HG03469 (cell line): ENCODE results near the gene COL4A2.
"Not testable (repeated sequence)": the region's sequence is repeated elsewhere in the genome, so short reads cannot be mapped to it uniquely, and the experiment has no call there.

ENCODE experiments used
- ATAC-seq: cut with Tn5 transposase; IDR thresholded peaks from one replicate; pipeline ENCODE4 v1.9.1; 2021; ENCODE audit warnings: mild to moderate bottlenecking, moderate library complexity, moderate number of reproducible peaks; ENCODE audit not compliant: unreplicated experiment

The COL4A2 gene

GRCh38 chr13:110305949-110306339 is 1.1 kb upstream of the COL4A2 start:
- no peak for ATAC-seq

DNA sequence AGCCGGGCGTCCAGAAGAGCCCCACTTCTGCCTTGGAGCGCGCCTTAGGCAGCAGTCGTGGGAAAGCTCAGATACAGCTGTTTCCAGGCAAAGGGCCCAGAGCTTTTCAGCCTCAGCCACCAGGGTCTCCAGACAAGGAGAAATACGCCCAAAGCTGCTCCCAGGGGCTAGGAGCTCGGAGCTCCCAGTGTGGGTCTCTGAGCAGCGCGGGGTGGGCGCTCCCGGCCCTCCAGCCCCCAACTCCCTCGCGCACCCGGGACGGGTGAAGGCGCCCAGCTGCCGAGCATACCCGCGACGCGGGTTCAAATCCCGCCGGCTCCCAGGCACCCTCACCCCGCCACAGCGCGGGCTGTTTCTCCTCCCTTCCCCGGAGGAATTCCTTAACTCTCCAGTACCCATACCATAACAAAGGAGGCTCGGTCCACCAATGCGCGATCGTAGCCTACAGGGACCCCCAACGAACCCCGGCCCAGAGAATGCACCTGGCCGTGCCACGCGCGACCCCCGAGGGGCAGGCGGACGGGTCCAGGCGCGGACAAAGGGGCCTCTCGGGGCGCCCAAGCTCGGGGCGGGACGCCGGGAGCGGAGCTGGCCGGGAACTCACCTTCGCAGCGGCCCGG is 634 bp upstream of the COL4A2 start:
- no peak for ATAC-seq

- no peak for ATAC-seq
Measured at GRCh38 chr13:110307767-110308655, 927 bp downstream of the COL4A2 start.

DNA sequence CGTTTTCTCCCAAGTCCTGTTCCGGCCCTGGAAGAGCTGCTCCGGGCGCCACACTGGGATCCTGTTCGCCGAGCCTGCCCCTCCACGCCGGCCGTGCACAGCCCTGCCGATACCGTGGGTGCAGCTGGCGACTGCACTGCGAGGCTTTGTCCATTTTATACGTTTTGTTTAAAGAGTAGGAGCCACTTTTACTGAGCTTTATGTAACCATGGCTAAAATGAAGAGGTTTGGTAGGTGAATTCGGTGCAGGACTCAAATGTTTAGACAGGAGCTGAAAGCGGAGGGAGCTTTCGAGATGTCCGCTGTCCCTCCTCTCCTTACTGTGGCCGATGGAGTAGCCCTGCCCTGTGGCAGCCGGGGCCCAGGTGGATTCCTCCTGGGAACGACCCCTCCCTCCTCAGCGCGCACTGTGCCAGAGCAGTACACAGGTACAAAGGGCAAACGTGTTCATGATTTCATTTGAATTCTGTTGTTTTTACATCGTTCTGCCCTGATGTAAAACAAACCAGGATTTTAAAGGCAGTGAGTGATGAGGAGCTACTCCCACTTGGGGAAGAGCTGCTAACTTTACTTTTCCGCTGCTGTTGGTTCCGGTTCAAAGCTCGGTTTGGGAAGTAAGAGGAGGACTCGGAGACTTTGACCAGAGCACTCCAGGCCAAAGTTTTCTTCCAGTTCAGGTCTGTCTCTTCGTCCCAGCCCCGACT is 1.7 kb downstream of the COL4A2 start:
- ATAC-seq: no peak

- ATAC-seq: no peak
Measured at GRCh38 chr13:110309661-110310524, 2.8 kb downstream of the COL4A2 start.

DNA sequence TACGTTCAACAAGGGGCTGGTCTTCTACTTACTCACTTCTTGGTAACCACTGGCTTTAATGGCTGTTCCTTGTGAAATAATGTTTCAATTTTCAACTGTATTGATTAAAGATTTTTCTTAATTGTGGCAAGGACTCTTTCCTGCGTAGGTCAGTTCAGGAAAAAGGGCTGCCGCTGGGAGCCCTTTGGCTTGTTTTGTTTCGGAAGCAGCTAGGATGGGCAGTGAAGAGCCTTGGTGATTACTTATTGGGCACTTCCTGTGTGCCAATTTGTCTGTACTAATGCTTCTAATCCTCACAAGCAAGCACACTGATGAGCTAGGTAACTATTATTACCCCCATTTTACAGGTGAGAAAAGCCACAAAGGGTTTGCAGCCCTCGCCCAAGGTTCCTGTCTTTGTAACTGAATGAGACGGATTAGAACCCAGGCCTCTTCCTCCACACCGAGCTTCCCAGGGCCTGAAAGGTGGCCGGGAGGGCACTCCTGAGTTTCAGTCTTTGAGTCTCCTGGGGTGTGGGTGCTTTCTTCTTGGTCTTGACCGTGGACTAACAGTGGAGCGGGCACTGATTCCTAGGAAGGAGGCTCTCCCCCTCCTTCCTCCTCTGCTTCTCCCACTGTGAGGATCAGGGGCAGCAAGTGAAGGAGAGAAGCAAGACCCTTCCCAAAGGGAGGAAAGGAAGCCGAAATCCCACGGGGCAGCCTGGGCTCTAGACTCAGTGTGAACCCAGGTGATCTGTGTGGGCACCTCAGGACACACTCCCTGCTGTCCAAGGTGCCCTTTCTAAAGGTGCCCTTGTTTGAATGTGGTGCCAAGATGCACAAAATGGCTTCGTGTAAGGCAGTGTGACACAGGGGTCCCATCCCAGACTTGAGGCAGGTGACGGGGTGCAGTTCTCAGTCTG is 3.7 kb downstream of the COL4A2 start:
- ATAC-seq: no peak

GRCh38 chr13:110311443-110312338 is 4.6 kb downstream of the COL4A2 start:
- no peak for ATAC-seq

DNA sequence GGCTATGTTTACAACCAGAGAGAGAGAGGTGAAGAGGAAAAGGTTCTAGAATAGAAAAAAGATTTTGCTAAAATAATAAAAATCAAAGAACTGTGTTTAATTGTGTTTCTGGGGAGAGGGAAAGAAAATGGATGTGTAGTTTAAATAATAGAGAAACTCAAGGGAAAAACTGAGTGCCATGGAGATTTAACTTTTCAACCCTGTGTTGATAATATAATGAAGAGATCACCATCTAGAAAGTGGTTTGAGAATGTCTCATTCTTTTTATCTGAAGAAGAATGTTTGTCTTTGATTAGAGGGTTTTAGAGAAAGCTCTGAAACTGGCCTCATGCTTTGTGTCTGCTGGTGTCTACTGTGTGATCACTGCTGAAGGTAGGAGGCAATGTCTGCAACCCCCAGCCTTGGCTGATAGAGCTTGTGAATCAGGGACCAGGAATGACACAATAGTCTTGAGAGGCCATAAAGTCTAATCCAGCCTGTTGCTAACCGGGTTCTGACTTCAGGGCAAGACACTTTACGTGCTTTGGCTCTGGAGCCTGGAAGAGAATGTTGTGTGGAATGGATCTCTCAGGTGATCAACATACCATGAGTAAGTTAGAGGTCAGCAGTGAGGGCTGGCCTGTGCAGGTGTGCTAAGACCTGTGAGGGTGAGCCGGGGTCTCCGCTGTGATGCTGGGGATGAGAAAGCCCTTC is 5.4 kb downstream of the COL4A2 start:
- no peak for ATAC-seq

- not testable (repeated sequence) for ATAC-seq
Measured at GRCh38 chr13:110313261-110313660, 6.2 kb downstream of the COL4A2 start.

DNA sequence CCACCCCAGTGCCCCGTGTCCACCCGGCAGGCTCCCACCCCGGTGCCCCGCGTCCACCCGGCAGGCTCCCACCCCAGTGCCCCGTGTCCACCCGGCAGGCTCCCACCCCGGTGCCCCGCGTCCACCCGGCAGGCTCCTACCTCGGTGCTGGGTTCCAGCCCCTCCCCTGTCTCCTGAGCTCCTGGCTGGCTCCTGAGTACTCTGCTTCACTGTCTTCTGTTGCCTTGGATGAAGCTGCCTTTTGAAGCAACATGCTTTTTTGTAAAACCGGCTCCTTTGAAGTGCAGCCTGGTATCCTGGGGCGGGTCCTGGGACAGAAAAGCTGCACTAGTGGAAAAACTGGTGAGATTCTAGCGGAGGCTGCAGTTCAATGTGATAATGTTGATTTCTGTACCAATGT is 6.6 kb downstream of the COL4A2 start:
- ATAC-seq: not testable (repeated sequence)

DNA sequence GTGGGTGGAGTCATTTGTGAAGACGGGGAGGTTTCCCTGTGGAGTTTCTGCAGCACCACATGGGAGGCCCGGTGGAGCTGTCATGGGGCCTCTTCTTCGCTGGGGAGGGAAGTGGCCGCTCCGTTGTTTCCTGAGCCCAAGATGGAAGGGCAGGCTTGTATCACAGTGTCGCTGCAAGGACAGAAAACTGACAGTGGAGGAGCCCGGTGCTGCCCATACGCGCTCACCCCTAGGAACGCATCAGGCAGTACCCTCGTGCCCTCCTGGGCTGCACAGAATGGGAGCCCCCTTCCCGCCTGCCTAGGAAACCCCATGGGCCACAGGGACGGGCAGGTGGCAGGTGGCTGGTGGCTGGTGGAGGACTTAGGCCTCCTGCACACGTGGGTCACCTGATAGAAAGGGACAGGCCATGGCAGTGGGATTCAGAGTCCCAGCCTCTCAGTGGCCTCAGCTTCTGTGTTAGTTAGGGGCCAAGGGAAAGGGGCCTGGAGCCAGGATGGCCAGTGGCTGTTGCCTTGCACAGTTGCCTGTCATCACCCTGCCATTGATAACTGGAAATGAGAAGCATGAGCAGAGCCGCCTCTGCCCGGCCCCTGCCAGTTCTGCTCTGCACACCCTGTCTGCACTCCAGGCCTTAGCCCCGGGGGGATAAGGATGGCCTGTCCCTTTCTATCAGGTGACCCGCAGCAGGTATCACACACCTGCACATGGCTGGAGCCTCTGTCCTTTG is 7.6 kb downstream of the COL4A2 start:
- ATAC-seq: no peak

DNA sequence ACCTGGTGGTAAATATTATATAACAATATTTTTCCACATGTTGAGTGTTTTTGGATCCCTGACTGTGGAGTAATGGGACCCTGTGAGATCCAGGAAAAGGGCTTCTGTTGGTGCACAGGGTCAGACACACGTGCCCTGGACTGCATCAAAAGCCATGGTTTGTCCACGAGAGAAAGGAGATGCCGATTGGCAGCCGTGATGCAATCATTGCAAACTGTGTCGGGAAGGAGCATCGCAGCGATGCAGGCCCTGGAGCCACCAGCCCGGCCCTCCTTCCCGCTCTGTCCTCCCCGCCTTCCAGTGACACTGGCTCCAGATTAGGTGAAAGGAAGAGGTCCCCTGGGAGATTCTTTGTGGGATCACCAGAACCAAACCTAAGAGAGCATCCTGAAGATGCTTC is 9.1 kb downstream of the COL4A2 start:
- ATAC-seq: no peak

DNA sequence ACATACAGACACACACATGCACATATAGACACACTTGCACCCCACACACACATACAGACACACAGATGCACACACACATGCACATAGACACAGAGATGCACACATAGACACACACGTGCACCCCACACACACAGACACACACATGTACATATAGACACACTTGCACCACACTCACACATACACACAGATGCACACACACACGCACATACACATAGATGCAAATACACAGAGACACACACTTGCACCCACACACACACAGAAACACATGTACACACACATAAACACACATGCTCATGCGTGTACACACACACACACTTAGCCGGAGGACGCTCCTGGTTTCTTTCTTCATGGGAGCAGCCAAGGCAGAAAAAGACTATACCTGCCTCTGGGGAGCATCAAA is 10.0 kb downstream of the COL4A2 start:
- ATAC-seq: no peak

GRCh38 chr13:110317496-110318195 is 10.6 kb downstream of the COL4A2 start:
- ATAC-seq: no peak

GRCh38 chr13:110318920-110319319 is 11.8 kb downstream of the COL4A2 start:
- ATAC-seq: no peak

DNA sequence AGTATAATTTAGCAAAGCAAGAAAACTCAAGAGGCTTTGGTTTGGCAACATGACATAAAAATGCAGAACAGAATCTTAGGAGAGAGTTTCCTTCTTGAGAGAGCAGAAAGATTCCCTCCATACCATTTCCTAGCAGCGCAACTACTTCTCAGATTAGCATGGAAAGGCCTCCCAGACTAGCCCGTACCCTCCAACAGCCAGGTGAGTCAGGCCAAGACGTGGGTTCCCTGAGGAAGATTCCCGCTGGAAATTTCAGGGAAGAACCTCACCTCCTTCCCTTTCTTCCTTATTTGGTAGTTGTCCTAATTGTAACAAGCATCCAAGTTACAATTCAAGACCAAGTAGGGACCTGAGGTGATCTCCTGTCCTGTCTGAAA is 12.3 kb downstream of the COL4A2 start:
- ATAC-seq: no peak
